GM18502 (cell line): ENCODE results near the gene OTUB1.

Experiments used
- ATAC-seq: cut with Tn5 transposase; IDR thresholded peaks from one replicate; pipeline ENCODE4 v1.9.1; 2021; ENCODE audit warnings: mild to moderate bottlenecking; ENCODE audit not compliant: unreplicated experiment, poor library complexity

OTUB1 gene

DNA sequence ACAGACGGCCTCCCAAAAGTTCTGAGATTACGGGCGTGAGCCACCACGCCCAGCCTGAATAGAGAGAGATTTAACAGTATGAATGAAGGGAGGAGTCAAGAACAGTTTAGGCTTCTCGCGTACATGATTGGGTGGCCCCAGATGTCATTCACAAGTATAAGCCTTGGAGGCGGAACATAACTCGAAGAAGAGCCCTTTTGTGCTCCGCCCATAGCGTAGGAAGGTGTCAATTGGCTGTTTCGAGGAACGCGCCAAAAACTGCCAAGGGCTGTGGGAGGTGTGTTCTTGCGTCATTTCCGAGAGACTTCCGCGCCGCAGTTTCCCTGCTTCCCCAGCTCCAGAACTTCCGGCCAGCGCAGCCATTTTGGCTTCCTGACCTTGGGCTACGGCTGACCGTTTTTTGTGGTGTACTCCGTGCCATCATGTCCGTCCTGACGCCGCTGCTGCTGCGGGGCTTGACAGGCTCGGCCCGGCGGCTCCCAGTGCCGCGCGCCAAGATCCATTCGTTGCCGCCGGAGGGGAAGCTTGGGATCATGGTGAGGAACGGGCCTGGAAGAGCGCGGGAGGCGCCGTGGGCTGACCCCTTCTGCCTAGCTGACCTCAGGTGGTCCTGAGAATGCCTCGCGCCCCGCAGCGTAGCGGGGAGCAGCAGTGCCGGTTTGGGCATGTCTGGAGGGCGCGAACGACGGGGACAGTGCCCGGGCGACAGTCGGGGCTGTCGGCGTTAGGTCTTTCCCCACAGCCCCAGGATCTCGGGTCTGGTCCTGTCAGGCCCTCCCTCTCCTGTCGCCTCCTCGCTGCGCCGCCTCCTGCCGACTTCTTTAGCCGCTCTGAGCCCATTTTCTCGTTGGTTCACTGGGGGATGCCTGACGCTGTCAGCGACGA, 11.7 kb upstream of the OTUB1 start, which contains the start of gene COX8A:
Gene COX8A, plus strand, starts transcription at position 362 of the 885 bp plus-strand sequence. Its CDS starts 61 bp downstream, at position 423.
- ATAC-seq: peak; percentile 94

- no peak for ATAC-seq
Observed at GRCh38 chr11:63978551-63979239, 7.5 kb upstream of the OTUB1 start.

DNA sequence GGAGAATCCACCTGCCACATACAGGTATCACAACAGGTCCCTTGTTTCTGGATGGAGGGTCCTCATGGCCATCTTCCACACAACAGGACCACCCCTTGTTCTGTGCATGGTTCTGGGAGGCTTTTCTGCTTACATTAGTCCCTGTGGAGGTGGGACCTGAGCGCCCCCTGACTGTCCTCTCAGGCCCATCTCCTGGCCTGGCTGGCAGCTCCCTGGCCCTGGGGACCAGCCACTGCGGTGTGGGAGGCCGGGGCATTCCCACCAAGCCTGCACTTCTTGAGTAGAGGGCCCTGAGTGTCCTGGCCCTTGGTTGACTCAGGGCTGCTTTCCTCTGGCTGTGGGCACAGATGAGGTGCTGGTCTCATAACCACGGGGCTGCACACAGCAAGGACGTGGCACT, 6.8 kb upstream of the OTUB1 start:
- no peak for ATAC-seq

DNA sequence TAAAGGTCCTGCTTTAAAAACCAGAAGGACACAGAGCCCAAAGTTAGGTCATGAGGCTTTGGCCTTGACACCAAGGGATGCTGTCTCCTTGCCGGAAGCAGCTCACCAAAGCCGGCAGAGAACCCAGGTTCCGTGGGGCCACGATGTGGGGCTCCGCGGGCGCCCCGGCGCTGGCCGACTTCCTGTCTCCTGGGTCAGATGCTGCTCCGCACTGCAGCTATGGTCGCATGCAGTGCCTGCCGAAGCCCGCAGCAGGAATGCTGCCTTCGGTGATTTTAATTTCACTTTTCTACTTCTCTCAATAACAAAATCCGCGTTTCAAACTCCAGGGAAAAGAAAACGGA, 454 bp upstream of the OTUB1 start:
- ATAC-seq: peak; percentile 37

GRCh38 chr11:63986932-63987513, 785 bp downstream of the OTUB1 start:
- no peak for ATAC-seq

DNA sequence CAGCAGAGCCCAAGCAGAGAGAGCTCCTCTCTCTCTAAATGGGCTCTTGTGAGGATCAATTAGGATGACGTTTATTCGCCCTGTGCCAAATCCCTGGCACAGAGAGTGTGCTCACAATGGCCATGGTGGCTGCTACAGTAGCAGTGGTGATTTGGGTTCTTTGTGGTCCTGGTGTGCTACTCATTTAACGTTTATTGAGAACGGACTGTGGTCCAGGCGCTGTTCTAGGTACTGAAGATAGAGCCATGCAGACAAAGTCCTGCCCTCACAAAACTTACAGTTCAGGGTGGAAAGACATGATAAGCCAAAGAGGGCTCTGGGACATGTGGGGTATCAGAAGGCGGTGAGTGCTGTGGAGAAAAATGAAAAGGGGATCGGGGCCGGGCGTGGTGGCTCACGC, 5.3 kb downstream of the OTUB1 start:
- ATAC-seq: no peak

- ATAC-seq: no peak
Observed at GRCh38 chr11:63993100-63993499, 6.9 kb downstream of the OTUB1 start.

DNA sequence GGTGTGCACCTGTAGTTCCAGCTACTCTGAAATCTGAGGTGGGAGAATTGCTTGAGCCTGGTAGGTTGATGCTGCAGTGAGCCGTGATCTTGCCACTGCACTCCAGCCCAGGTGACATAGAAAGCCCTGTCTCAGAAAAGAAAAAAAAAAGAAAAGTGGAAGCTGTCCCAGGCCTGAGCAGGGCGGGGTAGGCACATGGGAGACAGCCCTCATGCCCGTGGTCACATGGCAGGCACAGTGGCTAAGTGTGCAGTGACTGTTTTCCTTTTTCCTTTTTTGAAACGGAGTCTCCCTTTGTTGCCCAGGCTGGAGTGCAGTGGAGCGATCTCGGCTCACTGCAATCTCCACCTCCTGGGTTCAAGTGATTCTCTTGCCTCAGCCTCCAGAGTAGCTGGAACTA, 7.8 kb downstream of the OTUB1 start:
- no peak for ATAC-seq

GRCh38 chr11:63996512-63996911, 10.3 kb downstream of the OTUB1 start:
- ATAC-seq: no peak

- ATAC-seq: no peak
Observed at GRCh38 chr11:63997104-63997700, 11.0 kb downstream of the OTUB1 start.

GRCh38 chr11:63997801-63998337, 11.6 kb downstream of the OTUB1 start:
- ATAC-seq: no peak

- no peak for ATAC-seq
Observed at GRCh38 chr11:63998558-63999348, 12.5 kb downstream of the OTUB1 start.

- no peak for ATAC-seq
Observed at GRCh38 chr11:63999349-64000025, 13.2 kb downstream of the OTUB1 start.

- peak; percentile 55 for ATAC-seq
Observed at GRCh38 chr11:64000026-64000739, 13.9 kb downstream of the OTUB1 start.

- ATAC-seq: no peak
Observed at GRCh38 chr11:64000740-64001483, 14.7 kb downstream of the OTUB1 start.

DNA sequence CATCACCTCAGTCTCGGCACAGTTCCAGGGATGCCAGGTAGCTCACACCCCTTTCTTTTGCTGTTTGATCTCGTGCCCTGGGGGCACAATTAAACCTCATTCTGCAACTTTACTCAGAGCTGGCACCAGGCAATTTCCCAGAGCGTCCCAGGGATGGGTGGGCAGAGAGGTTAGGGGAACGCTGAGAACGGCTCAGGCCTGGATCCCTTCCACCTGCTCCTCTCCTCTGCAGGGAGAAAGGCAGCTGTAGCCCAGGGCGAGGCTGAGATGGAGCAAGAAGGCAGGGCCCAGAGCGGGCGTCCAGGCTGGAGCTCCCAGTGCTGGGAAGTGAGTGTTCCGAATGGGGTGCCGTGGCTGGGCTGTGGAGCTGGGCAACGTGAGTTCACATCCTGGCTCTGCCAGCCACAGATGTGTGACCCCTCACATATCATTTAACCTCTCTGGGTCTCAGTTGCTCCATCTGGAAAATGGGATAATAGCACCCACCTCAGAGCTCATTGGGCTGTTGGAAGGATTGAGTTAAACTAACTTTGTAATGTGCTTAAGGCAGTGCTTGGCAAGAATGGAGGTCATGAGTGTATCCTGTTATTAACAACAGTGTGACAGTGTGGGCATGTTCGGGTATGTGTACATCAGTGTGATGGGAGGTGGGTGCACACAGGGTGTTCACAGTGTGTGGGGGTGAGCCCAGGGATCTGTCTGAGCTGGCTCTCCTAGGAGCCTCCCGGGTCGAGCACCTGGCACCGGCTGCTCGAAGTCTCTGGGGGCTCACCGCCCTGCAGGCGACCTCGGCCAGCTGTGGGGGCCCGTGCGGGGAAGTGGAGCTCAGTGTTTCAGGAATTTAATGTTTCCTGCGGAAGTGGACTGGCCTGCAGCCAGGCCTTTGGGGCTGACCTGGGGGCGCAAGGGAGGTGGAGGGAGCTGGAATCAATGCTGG, 15.5 kb downstream of the OTUB1 start:
- no peak for ATAC-seq
